ENCODE results near the gene DOK3. TPM values are rescaled to one million over a fixed set of nuclear protein-coding genes. Genes with fewer than 3 reads are reported as not detected.
"Not testable (repeated sequence)": the region's sequence is repeated elsewhere in the genome, so short reads cannot be mapped to it uniquely, and the experiment has no call there.

Gene DOK3
- total RNA-seq, 1 experiment from 2014 or later, result 14.5 TPM

DNA sequence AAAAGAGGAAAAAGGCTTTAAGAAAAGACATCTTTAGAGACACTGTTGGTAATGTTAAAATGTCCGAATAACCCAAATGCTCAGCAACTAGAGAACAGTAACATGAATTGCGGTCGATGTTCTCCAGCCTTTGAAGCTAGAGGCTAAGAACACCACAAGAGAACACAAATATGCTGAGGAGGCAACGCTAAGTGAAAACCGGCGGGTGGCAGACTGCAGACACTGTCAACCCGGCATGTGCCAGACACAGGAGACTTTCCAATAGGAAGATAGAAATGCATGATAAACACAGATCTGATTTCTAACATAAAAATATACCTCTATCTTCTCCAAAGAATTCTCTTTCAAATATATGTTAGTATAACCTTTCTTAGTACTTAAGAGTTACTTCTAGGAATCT, 25.5 kb upstream of the DOK3 start:
- intact Hi-C loops (cut with micrococcal nuclease; ENCODE audit: unreplicated experiment), result no loop called here
- DNase-seq, result no peak
- Mint-ChIP-seq H3K27me3 (ENCODE audit: unreplicated experiment) (no peaks in the 10 kb centered on the region), H3K27ac (ENCODE audit: unreplicated experiment) (no peak overlapping the region), H3K4me3 (ENCODE audit: low read depth, unreplicated experiment) (no peak overlapping the region), H3K36me3 (ENCODE audit: insufficient read depth, unreplicated experiment) (peaks cover 24% of the 10 kb centered on the region), H3K4me1 (ENCODE audit: low read depth, unreplicated experiment) (no peaks in the 10 kb centered on the region), H3K9me3 (ENCODE audit: low read depth, unreplicated experiment) (no peaks in the 10 kb centered on the region)
- CTCF ChIA-PET, result no interaction called here
- TF ChIP-seq, protein P1, sequence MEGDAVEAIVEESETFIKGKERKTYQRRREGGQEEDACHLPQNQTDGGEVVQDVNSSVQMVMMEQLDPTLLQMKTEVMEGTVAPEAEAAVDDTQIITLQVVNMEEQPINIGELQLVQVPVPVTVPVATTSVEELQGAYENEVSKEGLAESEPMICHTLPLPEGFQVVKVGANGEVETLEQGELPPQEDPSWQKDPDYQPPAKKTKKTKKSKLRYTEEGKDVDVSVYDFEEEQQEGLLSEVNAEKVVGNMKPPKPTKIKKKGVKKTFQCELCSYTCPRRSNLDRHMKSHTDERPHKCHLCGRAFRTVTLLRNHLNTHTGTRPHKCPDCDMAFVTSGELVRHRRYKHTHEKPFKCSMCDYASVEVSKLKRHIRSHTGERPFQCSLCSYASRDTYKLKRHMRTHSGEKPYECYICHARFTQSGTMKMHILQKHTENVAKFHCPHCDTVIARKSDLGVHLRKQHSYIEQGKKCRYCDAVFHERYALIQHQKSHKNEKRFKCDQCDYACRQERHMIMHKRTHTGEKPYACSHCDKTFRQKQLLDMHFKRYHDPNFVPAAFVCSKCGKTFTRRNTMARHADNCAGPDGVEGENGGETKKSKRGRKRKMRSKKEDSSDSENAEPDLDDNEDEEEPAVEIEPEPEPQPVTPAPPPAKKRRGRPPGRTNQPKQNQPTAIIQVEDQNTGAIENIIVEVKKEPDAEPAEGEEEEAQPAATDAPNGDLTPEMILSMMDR (IDR thresholded peaks at IDR 0.05; ENCODE audit: unreplicated experiment), result no peak
- BruUV-seq (replicated peaks), result no TSS peak

DNA sequence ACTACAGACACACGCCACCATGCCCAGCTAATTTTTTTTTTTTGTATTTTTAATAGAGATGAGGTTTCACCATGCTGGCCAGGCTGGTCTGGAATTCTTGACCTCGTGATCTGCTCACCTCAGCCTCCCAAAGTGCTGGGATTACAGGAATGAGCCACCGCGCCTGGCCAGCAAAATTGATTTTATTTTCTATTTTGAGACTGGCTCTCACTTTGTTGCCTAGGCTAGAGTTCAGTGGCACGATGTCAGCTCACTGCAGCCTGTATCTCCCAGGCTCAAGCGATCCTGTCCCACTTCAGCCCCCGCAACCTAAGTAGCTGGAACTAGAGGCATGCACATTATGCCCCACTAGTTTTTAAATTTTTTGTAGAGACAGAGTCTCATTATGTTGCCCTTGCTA, 24.8 kb upstream of the DOK3 start:
- DNase-seq; H3K27me3 Mint-ChIP-seq (ENCODE audit: unreplicated experiment); BruUV-seq (replicated peaks); intact Hi-C loops (cut with micrococcal nuclease; ENCODE audit: unreplicated experiment); H3K9me3 Mint-ChIP-seq (ENCODE audit: low read depth, unreplicated experiment); H3K4me3 Mint-ChIP-seq (ENCODE audit: low read depth, unreplicated experiment); H3K4me1 Mint-ChIP-seq (ENCODE audit: low read depth, unreplicated experiment); H3K27ac Mint-ChIP-seq (ENCODE audit: unreplicated experiment): not testable (repeated sequence)
- H3K36me3 Mint-ChIP-seq (ENCODE audit: insufficient read depth, unreplicated experiment), result peaks cover 23% of the 10 kb centered on the region
- CTCF ChIA-PET, result interaction anchor here (0.6 to 0.7 kb wide), 2 partner anchors 16 to 104 kb away, joined by 3 to 4 read pairs; no protein-coding TSS in a partner anchor

DNA sequence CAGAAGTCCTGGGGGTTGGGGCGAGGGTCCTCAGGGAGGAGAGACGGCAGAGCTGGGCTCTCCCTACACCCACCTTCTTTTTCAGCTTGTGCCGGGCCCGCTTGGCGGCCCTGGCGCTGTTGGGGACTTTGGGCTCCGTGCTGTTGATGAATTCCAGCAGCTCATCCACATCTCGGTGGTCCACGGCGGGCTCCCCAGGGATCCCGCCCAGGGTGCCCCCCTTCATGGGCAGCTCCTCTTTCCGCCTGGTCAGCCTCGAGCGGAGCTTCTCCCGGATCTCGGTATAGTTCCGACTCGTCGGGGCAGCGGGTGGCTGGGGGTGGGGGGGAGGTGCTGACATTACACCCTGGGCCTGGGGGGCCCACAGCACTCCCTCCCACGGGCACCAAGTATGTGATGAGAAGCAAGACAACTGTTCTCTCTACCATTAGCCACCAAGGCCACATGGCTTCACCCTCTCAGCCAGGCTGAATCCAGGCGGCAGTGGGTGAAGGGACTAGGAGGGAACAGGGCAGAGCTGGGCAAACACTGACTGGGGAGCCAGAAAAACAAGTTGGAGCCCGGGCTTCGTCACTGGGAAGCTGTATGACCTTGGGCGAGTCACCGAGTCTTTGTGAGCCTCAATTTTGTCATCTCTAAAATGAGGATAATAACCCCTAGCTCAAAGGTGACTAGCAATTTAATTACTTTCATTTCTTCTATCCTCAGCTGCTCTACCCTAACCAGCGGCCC, 21.7 kb upstream of the DOK3 start:
- peaks cover 20% of the 10 kb centered on the region for H3K36me3 Mint-ChIP-seq (ENCODE audit: insufficient read depth, unreplicated experiment)
- BruUV-seq (replicated peaks), result no TSS peak
- H3K4me1 Mint-ChIP-seq (ENCODE audit: low read depth, unreplicated experiment), result no peaks in the 10 kb centered on the region
- no peak for DNase-seq
- CTCF ChIA-PET, result no interaction called here
- H3K4me3 Mint-ChIP-seq (ENCODE audit: low read depth, unreplicated experiment), result no peak overlapping the region
- intact Hi-C loops (cut with micrococcal nuclease; ENCODE audit: unreplicated experiment), result no loop called here
- no peak overlapping the region for H3K27ac Mint-ChIP-seq (ENCODE audit: unreplicated experiment)
- H3K27me3 Mint-ChIP-seq (ENCODE audit: unreplicated experiment), result no peaks in the 10 kb centered on the region
- H3K9me3 Mint-ChIP-seq (ENCODE audit: low read depth, unreplicated experiment), result no peaks in the 10 kb centered on the region
- TF ChIP-seq, protein P1 (IDR thresholded peaks at IDR 0.05; ENCODE audit: unreplicated experiment), result no peak

DNA sequence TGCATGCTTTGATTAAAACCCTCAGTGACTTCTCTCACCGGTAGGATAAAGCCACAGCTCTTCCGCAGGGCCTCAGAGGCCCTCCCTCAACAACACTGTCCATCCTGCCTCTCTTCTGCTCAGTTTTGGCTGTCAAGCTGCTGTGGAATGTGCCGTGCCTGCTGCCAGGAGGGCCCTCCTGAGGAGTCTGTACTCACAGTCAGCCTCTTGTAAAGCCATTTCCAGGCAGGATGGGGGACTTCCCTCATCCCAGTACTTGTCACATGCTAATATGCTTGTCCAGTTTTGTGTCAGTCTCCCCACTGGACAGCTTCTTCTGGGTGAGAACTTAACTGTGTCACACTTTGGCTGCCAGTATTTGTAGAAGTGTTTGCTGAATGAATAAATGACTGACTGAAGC, 21.0 kb upstream of the DOK3 start:
- CTCF ChIA-PET, result no interaction called here
- no peaks in the 10 kb centered on the region for H3K4me1 Mint-ChIP-seq (ENCODE audit: low read depth, unreplicated experiment)
- H3K27ac Mint-ChIP-seq (ENCODE audit: unreplicated experiment), result no peak overlapping the region
- no peaks in the 10 kb centered on the region for H3K27me3 Mint-ChIP-seq (ENCODE audit: unreplicated experiment)
- peaks cover 20% of the 10 kb centered on the region for H3K36me3 Mint-ChIP-seq (ENCODE audit: insufficient read depth, unreplicated experiment)
- intact Hi-C loops (cut with micrococcal nuclease; ENCODE audit: unreplicated experiment), result no loop called here
- no peak overlapping the region for H3K4me3 Mint-ChIP-seq (ENCODE audit: low read depth, unreplicated experiment)
- no peaks in the 10 kb centered on the region for H3K9me3 Mint-ChIP-seq (ENCODE audit: low read depth, unreplicated experiment)
- TF ChIP-seq, protein P1 (IDR thresholded peaks at IDR 0.05; ENCODE audit: unreplicated experiment), result no peak
- BruUV-seq (replicated peaks), result no TSS peak
- no peak for DNase-seq
